Measurements from ENCODE around the gene P2RY6. TPM values are rescaled to one million over a fixed set of nuclear protein-coding genes. Genes with fewer than 3 reads are reported as not detected.

P2RY6 gene
- total and polyA plus RNA-seq, 7 donors = 1.2 to 5.5 (median 2.5) TPM; not detected in 1

DNA sequence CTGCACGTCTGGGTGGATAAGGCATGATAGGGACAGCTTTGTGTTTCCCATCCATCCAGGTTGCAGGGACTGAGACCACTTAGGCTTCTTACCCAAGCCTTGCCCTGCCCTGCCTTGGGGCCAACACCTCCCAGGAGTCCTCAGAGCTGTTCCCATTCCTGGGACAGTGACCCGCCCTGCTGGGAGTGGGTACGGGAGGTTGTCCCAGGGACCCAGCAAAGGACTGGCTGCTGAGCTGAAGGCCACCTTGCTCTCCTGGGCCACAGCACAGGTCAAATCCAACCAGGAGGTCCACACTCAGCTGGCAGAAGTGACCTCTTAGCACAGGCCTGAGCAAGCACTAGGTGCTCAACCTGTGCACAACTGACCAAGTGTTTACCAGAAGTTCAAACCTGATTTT is 19.1 kb downstream of the P2RY6 start:
- TF ChIP-seq, protein P1, sequence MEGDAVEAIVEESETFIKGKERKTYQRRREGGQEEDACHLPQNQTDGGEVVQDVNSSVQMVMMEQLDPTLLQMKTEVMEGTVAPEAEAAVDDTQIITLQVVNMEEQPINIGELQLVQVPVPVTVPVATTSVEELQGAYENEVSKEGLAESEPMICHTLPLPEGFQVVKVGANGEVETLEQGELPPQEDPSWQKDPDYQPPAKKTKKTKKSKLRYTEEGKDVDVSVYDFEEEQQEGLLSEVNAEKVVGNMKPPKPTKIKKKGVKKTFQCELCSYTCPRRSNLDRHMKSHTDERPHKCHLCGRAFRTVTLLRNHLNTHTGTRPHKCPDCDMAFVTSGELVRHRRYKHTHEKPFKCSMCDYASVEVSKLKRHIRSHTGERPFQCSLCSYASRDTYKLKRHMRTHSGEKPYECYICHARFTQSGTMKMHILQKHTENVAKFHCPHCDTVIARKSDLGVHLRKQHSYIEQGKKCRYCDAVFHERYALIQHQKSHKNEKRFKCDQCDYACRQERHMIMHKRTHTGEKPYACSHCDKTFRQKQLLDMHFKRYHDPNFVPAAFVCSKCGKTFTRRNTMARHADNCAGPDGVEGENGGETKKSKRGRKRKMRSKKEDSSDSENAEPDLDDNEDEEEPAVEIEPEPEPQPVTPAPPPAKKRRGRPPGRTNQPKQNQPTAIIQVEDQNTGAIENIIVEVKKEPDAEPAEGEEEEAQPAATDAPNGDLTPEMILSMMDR (IDR thresholded peaks at IDR 0.05) = no peak
- TF ChIP-seq EP300 (IDR thresholded peaks at IDR 0.05) (no peak), POLR2AphosphoS5 (IDR thresholded peaks at IDR 0.05) (no peak), POLR2A (IDR thresholded peaks at IDR 0.05) (no peak)
- WGBS, 2 donors = 87 to 95% methylated on average over 3 of the region's 3 CpGs
- Histone ChIP-seq H3K27ac (no peak overlapping the region), H3K27me3 (no peaks in the 10 kb centered on the region), H3K9me3 (no peaks in the 10 kb centered on the region), H3K4me3 (no peak overlapping the region), H3K4me1 (peaks cover 0 to 22% (median 16%) of the 10 kb centered on the region in 4 donors), H3K36me3 (no peaks in the 10 kb centered on the region)
- DNase-seq = no peak
- intact Hi-C loops (cut with DNase I) = no loop called here

DNA sequence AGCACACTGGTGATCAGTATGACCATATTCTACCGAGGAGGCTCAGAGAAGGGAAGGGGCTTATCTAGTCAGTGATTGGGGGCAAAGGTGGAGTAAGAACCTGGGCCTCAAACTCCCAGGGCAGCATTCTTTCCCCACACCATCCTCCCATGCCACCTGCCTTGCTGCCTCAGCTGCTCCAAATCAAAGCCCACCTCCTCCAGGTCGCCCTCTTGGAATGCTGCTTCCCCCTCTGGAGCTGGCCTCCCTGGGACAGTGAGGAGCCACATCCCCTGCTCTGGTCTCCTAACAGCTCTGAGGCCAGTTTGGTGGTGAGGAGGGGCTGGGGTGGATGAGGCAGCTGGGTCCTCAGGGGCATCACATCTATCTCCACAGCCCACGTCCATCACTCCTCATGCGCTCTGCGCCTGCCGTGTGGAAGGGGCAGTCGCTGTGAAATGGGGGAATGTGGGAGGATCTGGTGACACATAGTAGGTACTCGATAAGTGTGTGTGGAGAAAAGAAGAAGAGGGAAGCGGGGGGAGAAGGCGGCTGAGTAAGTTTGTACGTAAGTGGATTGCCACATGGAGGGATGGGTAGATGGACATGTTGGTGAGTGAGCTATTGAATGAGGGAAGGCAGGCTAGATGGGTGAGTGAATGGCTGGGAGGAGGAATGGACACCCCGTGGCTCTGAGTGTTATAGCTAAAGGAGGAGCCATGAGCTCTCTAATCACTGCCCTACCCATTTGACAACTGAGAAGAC is 19.8 kb downstream of the P2RY6 start:
- Histone ChIP-seq H3K27ac (no peak overlapping the region), H3K4me3 (no peak overlapping the region), H3K4me1 (peaks cover 0 to 22% (median 16%) of the 10 kb centered on the region in 4 donors), H3K9me3 (no peaks in the 10 kb centered on the region), H3K36me3 (no peaks in the 10 kb centered on the region), H3K27me3 (no peaks in the 10 kb centered on the region)
- DNase-seq = no peak
- 86 to 87% methylated on average over 12 of the region's 12 CpGs for WGBS, 2 donors
- TF ChIP-seq POLR2AphosphoS5 (IDR thresholded peaks at IDR 0.05) = no peak
- TF ChIP-seq POLR2A (IDR thresholded peaks at IDR 0.05) = no peak
- TF ChIP-seq, protein P1 (IDR thresholded peaks at IDR 0.05) = no peak
- TF ChIP-seq EP300 (IDR thresholded peaks at IDR 0.05) = no peak
- intact Hi-C loops (cut with DNase I) = no loop called here

DNA sequence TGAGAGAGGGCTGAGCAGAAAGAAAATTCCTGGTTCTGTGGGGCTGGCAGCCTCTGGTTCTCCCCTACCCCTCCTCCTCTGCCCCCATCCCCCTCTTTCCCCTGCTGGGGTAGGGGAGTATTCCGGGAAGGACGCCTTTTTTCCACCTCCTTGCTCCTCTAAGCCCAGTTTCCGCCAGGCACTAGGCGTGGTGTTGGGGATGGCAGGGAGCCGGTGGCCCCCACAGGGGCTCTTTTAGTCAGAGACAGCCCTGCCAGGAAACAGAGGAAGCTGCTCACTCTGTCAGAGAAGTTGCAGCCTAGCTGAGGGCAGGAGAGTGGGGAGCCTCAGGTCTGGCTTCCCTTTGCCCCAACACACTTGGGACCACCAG is 20.4 kb downstream of the P2RY6 start:
- H3K4me3 ChIP-seq = no peak overlapping the region
- 53 to 55% methylated on average over 5 of the region's 5 CpGs for WGBS, 2 donors
- H3K27me3 ChIP-seq = no peaks in the 10 kb centered on the region
- H3K4me1 ChIP-seq = peaks cover 0 to 20% (median 16%) of the 10 kb centered on the region in 4 donors
- no peak for DNase-seq
- intact Hi-C loops (cut with DNase I) = no loop called here
- TF ChIP-seq, protein P1 (IDR thresholded peaks at IDR 0.05) = no peak
- no peaks in the 10 kb centered on the region for H3K9me3 ChIP-seq
- H3K27ac ChIP-seq = no peak overlapping the region
- no peaks in the 10 kb centered on the region for H3K36me3 ChIP-seq

DNA sequence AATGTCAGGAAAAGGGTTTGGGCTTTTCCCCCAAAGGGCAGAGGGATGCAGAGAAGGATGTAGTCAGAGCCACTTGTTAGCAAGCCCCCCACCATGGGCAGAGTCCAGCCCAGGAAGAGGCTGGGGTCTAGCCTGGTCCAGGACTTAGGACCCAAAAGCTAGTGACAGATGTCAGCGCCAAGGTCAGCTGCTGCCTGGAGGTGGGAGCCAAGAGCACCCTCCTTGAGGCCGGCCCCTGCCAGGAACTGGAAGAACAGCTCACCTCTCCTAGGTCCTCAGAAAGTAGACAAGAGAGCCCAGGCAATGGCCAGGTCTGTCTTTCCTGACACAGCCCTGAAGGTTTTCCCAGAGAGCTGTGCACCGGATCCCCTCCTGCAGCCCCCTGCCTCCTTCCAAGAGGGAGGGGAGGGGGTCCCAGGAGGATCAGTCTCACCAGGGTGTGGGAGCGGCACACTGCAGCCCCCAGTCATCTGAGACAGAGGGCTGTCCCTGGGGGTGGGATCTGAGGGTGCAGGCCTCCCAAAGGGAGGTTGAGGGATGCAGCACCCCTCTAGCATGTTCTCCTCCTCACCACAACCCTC is 21.3 kb downstream of the P2RY6 start:
- 81 to 88% methylated on average over 4 of the region's 4 CpGs for WGBS, 2 donors
- H3K4me1 ChIP-seq = peaks cover 0 to 16% (median 16%) of the 10 kb centered on the region in 4 donors
- H3K9me3 ChIP-seq = no peaks in the 10 kb centered on the region
- no peaks in the 10 kb centered on the region for H3K36me3 ChIP-seq
- intact Hi-C loops (cut with DNase I) = no loop called here
- no peak overlapping the region for H3K27ac ChIP-seq
- H3K4me3 ChIP-seq = no peak overlapping the region
- no peaks in the 10 kb centered on the region for H3K27me3 ChIP-seq
- no peak for DNase-seq
- TF ChIP-seq POLR2A (IDR thresholded peaks at IDR 0.05) = no peak
- TF ChIP-seq EP300 (IDR thresholded peaks at IDR 0.05) = no peak
- no peak for TF ChIP-seq POLR2AphosphoS5 (IDR thresholded peaks at IDR 0.05)
- TF ChIP-seq, protein P1 (IDR thresholded peaks at IDR 0.05) = no peak
